H9 (cell line): Measurements from ENCODE around the gene HNRNPF. TPM values are rescaled to one million over a fixed set of nuclear protein-coding genes. Genes with fewer than 3 reads are reported as not detected.

Source experiments
- DNase-seq: peaks from one replicate; pipeline ENCODE4 v3.0.0-alpha.2; 2017
- H2AFZ ChIP-seq: one replicate; pipeline ENCODE4 v1.6.1; 2013; ENCODE audit warnings: mild to moderate bottlenecking, low read length, control low read depth, moderate library complexity
- H2AK5ac ChIP-seq: 2 replicates; pipeline ENCODE4 v1.6.1; 2013; ENCODE audit warnings: low read length, control low read depth, mixed read lengths; ENCODE audit not compliant: insufficient read length
- H2BK120ac ChIP-seq: one replicate; pipeline ENCODE4 v1.6.1; 2013; ENCODE audit warnings: low read depth, mild to moderate bottlenecking, low read length, control low read depth, inconsistent platforms; ENCODE audit not compliant: poor library complexity, severe bottlenecking
- H2BK12ac ChIP-seq: 2 replicates; pipeline ENCODE4 v1.6.1; 2013; ENCODE audit warnings: low read length, control low read depth, mixed read lengths, low read depth; ENCODE audit not compliant: insufficient read length
- H2BK15ac ChIP-seq: 2 replicates; pipeline ENCODE4 v1.6.1; 2013; ENCODE audit warnings: low read depth, low read length, control low read depth
- H2BK20ac ChIP-seq: one replicate; pipeline ENCODE4 v1.6.1; 2013; ENCODE audit warnings: low read depth, mild to moderate bottlenecking, low read length, control low read depth, inconsistent platforms; ENCODE audit not compliant: poor library complexity, severe bottlenecking
- H2BK5ac ChIP-seq: 2 replicates; pipeline ENCODE4 v1.6.1; 2013; ENCODE audit warnings: low read length, control low read depth, mixed read lengths; ENCODE audit not compliant: insufficient read length
- H3K14ac ChIP-seq: 2 replicates; pipeline ENCODE4 v1.6.1; 2013; ENCODE audit warnings: low read length, control low read depth; ENCODE audit not compliant: insufficient read depth
- H3K18ac ChIP-seq: 2 replicates; pipeline ENCODE4 v1.6.1; 2013; ENCODE audit warnings: low read depth, mild to moderate bottlenecking, mixed read lengths, low read length, control low read depth; ENCODE audit not compliant: insufficient read length
- H3K23ac ChIP-seq: 2 replicates; pipeline ENCODE4 v1.6.1; 2013; ENCODE audit warnings: low read length, control low read depth, mixed read lengths, low read depth; ENCODE audit not compliant: insufficient read length
- H3K23me2 ChIP-seq: 2 replicates; pipeline ENCODE4 v1.6.1; 2013; ENCODE audit warnings: low read depth, mild to moderate bottlenecking, mixed read lengths, low read length, control low read depth; ENCODE audit not compliant: insufficient read length, poor library complexity, severe bottlenecking
- H3K27ac ChIP-seq: 2 replicates; pipeline ENCODE4 v1.5.1; 2013; ENCODE audit warnings: low read length, control low read depth, mixed read lengths, low read depth; ENCODE audit not compliant: insufficient read length
- H3K27me3 ChIP-seq: 2 replicates; pipeline ENCODE4 v1.6.1; 2013; ENCODE audit warnings: low read length, control low read depth, inconsistent platforms; ENCODE audit not compliant: insufficient read depth
- H3K4ac ChIP-seq: 2 replicates; pipeline ENCODE4 v1.6.1; 2013; ENCODE audit warnings: low read depth, mild to moderate bottlenecking, control low read depth, inconsistent platforms, low read length, moderate library complexity
- H3K4me1 ChIP-seq: 2 replicates; pipeline ENCODE4 v1.6.1; 2013; ENCODE audit warnings: low read length, control low read depth, inconsistent platforms; ENCODE audit not compliant: insufficient read depth
- H3K4me2 ChIP-seq: 2 replicates; pipeline ENCODE4 v1.6.1; 2013; ENCODE audit warnings: low read length, control low read depth, mixed read lengths; ENCODE audit not compliant: insufficient read length, insufficient read depth
- H3K56ac ChIP-seq: 2 replicates; pipeline ENCODE4 v1.6.1; 2013; ENCODE audit warnings: low read depth, mild to moderate bottlenecking, mixed read lengths, low read length, control low read depth; ENCODE audit not compliant: insufficient read length
- H3K79me1 ChIP-seq: 2 replicates; pipeline ENCODE4 v1.6.1; 2013; ENCODE audit warnings: low read depth, mild to moderate bottlenecking, moderate library complexity, low read length, control low read depth, inconsistent platforms; ENCODE audit not compliant: insufficient read depth, poor library complexity, severe bottlenecking
- H3K79me2 ChIP-seq: 2 replicates; pipeline ENCODE4 v1.6.1; 2013; ENCODE audit warnings: low read length, control low read depth, inconsistent platforms; ENCODE audit not compliant: insufficient read depth
- H3K9ac ChIP-seq: 2 replicates; pipeline ENCODE4 v1.6.1; 2013; ENCODE audit warnings: low read length, control low read depth, mixed read lengths; ENCODE audit not compliant: insufficient read length; ENCODE audit errors: extremely low read depth
- H3K9me3 ChIP-seq: one replicate; pipeline ENCODE4 v1.6.1; 2013; ENCODE audit warnings: low read depth, low read length, inconsistent platforms; ENCODE audit not compliant: control insufficient read depth
- H3T11ph ChIP-seq: one replicate; pipeline ENCODE4 v1.6.1; 2013; ENCODE audit warnings: mild to moderate bottlenecking, low read length, control low read depth, inconsistent platforms
- H4K20me1 ChIP-seq: one replicate; pipeline ENCODE4 v1.6.1; 2013; ENCODE audit not compliant: control insufficient read depth, insufficient read length, insufficient read depth
- H4K5ac ChIP-seq: 2 replicates; pipeline ENCODE4 v1.6.1; 2013; ENCODE audit warnings: low read depth, mild to moderate bottlenecking, mixed read lengths, low read length, control low read depth; ENCODE audit not compliant: insufficient read length
- H4K8ac ChIP-seq: replicated peaks from 2 replicates; pipeline ENCODE4 v1.6.1; 2013; ENCODE audit warnings: low read length, control low read depth, mixed read lengths, low read depth; ENCODE audit not compliant: insufficient read length
- H4K91ac ChIP-seq: 2 replicates; pipeline ENCODE4 v1.6.1; 2013; ENCODE audit warnings: low read depth, mild to moderate bottlenecking, moderate library complexity, mixed read lengths, low read length, control low read depth; ENCODE audit not compliant: insufficient read length
- H3K27ac Mint-ChIP-seq, 3 experiments: 2 replicates in 2 of 3; 3 replicates in 1 of 3; pipeline ENCODE4 v1.8.0; 2020 to 2021; ENCODE audit warnings: mixed read lengths in 3 of 3, mild to moderate bottlenecking in 1 of 3, moderate library complexity in 1 of 3
- H3K27me3 Mint-ChIP-seq: 2 replicates; pipeline ENCODE4 v1.8.0; 2021; ENCODE audit warnings: low read depth, mild to moderate bottlenecking, moderate library complexity, mixed read lengths
- H3K36me3 Mint-ChIP-seq, 3 experiments: 2 replicates in 2 of 3; 3 replicates in 1 of 3; pipeline ENCODE4 v1.8.0; 2020 to 2021; ENCODE audit warnings: low read depth in 3 of 3, mixed read lengths in 3 of 3; ENCODE audit not compliant: insufficient read depth in 1 of 3
- H3K4me1 Mint-ChIP-seq, 2 experiments: 2 replicates each; pipeline ENCODE4 v1.8.0; 2020; ENCODE audit warnings: mixed read lengths in 2 of 2
- H3K4me3 Mint-ChIP-seq, 2 experiments: 2 replicates in 1 of 2; 3 replicates in 1 of 2; pipeline ENCODE4 v1.8.0; 2020 to 2021; ENCODE audit warnings: mild to moderate bottlenecking in 2 of 2, mixed read lengths in 2 of 2, moderate library complexity in 1 of 2
- H3K9me3 Mint-ChIP-seq, 2 experiments: 2 replicates in 1 of 2; 3 replicates in 1 of 2; pipeline ENCODE4 v1.8.0; 2020; ENCODE audit warnings: mild to moderate bottlenecking in 2 of 2, mixed read lengths in 2 of 2, moderate library complexity in 1 of 2
- WGBS: extraction: QIAGEN DNeasy Blood & Tissue Kit; methylation state at CpG from one replicate; pipeline ENCODE4 v1.1.7; 2013; ENCODE audit warnings: missing lambda C conversion rate, low lambda C conversion rate, mixed read lengths; ENCODE audit not compliant: insufficient read length; ENCODE audit errors: extremely low coverage; 5-methylcytosine and 5-hydroxymethylcytosine counted together
- total RNA-seq: library from RNA; stranded (reverse); gene quantifications from 2 replicates; pipeline ENCODE4 v1.2.1, GENCODE V29; 2021
- TF ChIP-seq, protein P1 (sequence below): fragments of 200-600 bp; sonication (generic); conservative IDR thresholded peaks from 3 replicates; pipeline ENCODE4 v1.8.0; 2021; ENCODE audit warnings: antibody characterized with exemption, mild to moderate bottlenecking

The HNRNPF gene
- total RNA-seq, 1 experiment from 2014 or later, result 411 TPM

- Mint-ChIP-seq H3K9me3 (peaks cover 3 to 5% of the 10 kb centered on the region in 2 experiments), H3K27ac (peak overlapping the region in 1 of 3 experiments; percentile 85; a peak in 2 of 7 replicates), H3K4me3 (0 out of 5 replicates have a peak overlapping the region, but pooled peaks of 1 of the 2 experiments have one; percentile 22), H3K36me3 (peaks cover 3 to 5% (median 4%) of the 10 kb centered on the region in 3 experiments; a peak in 6 of 7 replicates), H3K4me1 (peaks cover 14% of the 10 kb centered on the region in 2 experiments), H3K27me3 (no peaks in the 10 kb centered on the region; the same call in 1 of the 2 replicates)
- Histone ChIP-seq H4K5ac (no peak overlapping the region), H3K9me3 (peaks cover 3% of the 10 kb centered on the region), H2BK12ac (no peak overlapping the region), H3K79me1 (no peaks in the 10 kb centered on the region), H2BK120ac (no peak overlapping the region), H3T11ph (no peak overlapping the region), H3K27me3 (no peaks in the 10 kb centered on the region), H2AK5ac (no peak overlapping the region), H3K4ac (no peak overlapping the region), H3K27ac (no peak overlapping the region), H3K4me2 (no peak overlapping the region), H4K20me1 (no peaks in the 10 kb centered on the region), H4K8ac (no peak overlapping the region), H3K4me1 (peaks cover 2% of the 10 kb centered on the region; the same call in 1 of the 2 replicates), H2BK20ac (no peak overlapping the region), H3K79me2 (no peaks in the 10 kb centered on the region), H2BK15ac (no peak overlapping the region), H3K23ac (no peak overlapping the region), H2AFZ (no peak overlapping the region), H4K91ac (no peak overlapping the region), H3K56ac (no peak overlapping the region), H3K18ac (no peak overlapping the region), H3K23me2 (no peaks in the 10 kb centered on the region), H2BK5ac (no peak overlapping the region), H3K9ac (no peak overlapping the region), H3K14ac (no peak overlapping the region)
- no peak for DNase-seq
- TF ChIP-seq, protein P1, sequence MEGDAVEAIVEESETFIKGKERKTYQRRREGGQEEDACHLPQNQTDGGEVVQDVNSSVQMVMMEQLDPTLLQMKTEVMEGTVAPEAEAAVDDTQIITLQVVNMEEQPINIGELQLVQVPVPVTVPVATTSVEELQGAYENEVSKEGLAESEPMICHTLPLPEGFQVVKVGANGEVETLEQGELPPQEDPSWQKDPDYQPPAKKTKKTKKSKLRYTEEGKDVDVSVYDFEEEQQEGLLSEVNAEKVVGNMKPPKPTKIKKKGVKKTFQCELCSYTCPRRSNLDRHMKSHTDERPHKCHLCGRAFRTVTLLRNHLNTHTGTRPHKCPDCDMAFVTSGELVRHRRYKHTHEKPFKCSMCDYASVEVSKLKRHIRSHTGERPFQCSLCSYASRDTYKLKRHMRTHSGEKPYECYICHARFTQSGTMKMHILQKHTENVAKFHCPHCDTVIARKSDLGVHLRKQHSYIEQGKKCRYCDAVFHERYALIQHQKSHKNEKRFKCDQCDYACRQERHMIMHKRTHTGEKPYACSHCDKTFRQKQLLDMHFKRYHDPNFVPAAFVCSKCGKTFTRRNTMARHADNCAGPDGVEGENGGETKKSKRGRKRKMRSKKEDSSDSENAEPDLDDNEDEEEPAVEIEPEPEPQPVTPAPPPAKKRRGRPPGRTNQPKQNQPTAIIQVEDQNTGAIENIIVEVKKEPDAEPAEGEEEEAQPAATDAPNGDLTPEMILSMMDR, result no peak
- no CpG with 5 or more reads among the region's 4 CpGs for WGBS
These were observed 43.4 kb upstream of the HNRNPF start for GRCh38 chr10:43452356-43452914.
